Measurements from ENCODE around the gene OR51V1. TPM values are rescaled to one million over a fixed set of nuclear protein-coding genes. Genes with fewer than 3 reads are reported as not detected.
"Not testable (repeated sequence)": the region's sequence is repeated elsewhere in the genome, so short reads cannot be mapped to it uniquely, and the experiment has no call there.

Gene OR51V1
- total RNA-seq, 1 experiment from 2014 or later: not detected

DNA sequence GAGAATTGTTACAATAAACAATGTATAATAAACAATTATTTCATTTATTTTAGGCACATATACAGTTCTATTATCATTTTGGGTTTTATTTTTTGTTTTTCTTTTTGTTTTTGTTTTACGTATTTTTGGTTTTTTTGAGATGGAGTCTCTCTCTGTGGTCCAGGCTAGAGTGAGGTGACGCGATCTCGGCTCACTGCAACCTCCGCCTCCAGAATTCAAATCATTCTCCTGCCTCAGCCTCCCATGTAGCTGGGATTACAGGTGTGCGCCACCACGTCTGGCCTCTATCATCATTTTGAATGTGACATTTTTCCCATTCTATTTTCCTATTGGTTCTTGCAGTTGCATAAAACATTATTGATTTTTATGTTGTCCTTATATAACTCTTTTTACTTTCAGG is 25.5 kb downstream of the OR51V1 start:
- no peak for DNase-seq (ENCODE audit: extremely low read depth, low read depth)

DNA sequence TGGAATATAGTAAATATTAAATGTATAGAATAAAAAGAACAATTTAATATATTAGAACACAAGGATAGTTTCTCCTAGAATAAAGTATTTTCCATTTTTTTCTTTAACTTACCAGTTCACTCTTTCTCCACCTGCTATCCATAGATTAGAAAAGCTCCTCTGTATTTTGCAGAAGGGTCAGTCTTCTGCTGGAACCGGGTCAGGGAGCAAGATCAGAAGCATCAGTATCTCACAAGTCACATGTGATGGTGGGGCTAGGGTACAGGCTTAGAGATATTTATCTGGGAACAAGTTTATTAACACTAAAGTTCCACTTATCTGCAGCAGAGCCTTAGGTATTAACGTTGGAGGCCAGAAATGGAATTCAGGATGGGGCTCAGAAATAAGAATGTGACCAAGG is 28.6 kb downstream of the OR51V1 start:
- no peak for DNase-seq (ENCODE audit: extremely low read depth, low read depth)

DNA sequence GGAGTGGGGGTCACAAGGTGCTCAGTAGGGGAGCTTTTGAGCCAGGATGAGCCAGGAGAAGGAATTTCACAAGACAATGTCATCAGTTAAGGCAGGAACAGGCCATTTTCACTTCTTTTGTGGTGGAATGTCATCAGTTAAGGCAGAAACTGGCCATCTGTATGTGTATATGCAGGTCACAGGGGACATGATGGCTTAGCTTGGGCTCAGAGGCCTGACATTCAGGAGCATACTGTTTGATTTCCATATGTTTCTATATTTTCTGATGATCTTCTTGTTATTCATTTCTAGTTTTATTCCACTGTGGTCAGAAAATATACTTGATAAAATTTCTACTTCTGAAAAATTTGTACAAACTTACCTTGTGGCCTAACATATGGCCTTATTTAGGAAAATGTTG is 34.6 kb downstream of the OR51V1 start:
- DNase-seq (ENCODE audit: extremely low read depth, low read depth): not testable (repeated sequence)

- not testable (repeated sequence) for DNase-seq (ENCODE audit: extremely low read depth, low read depth)
Observed at GRCh38 chr11:5164807-5165206, 35.7 kb downstream of the OR51V1 start.

DNA sequence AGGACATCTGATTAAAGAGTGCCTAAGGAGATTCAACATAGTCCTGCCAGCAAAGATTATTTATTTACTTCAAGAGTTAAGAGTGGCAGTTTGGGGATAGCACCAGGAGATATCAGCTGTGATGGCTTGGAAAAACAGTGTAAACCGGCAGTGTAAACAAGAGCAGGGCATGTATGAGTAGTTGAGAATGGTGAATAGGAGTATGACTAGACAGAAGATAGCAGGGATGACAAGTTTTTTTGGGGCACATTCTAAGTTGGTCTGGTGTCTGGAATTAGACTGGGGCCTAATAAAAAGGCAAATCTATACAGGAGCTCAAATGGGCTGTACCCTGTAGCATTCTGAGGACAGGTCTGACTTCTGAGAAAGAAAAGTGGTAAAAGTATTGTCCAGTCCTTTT is 39.4 kb downstream of the OR51V1 start:
- DNase-seq (ENCODE audit: extremely low read depth, low read depth): not testable (repeated sequence)

DNA sequence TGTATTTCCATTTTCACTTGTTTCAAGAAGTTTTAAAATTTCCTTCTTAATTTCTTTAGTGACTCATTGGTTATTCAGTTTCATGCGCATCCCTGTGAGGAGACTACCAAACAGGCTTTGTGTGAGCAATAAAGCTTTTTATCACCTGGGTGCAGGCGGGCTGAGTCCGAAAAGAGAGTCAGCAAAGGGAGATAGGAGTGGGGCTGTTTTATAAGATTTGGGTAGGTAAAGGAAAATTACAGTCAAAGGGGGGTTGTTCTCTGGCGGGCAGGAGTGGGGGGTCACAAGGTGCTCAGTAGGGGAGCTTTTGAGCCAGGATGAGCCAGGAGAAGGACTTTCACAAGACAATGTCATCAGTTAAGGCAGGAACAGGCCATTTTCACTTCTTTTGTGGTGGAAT is 40.3 kb downstream of the OR51V1 start:
- not testable (repeated sequence) for DNase-seq (ENCODE audit: extremely low read depth, low read depth)

GRCh38 chr11:5159806-5160205 is 40.7 kb downstream of the OR51V1 start:
- no peak for DNase-seq (ENCODE audit: extremely low read depth, low read depth)

DNA sequence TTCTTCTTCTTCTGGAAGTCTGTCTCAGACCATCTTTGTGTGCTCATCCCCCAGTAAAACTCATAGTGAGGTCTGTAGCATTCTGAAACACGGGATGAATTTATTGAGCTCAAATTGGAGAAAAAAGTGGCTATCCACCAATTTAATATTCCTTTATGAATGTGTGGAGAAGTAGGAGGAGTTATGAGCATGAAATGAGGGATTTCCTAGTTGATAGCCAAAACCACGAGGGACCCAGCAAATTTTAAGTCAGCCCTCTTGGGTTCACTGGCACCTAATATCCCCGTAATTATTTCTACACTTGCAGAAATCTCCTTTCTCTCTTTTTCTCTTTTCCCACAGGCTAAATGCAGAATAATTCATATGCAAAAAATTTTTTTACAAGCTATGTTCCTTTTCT is 45.8 kb downstream of the OR51V1 start, which contains the start of gene OR52A1:
Gene OR52A1 (minus strand): TSS at position 101 of the 400 bp plus-strand sequence. CDS start 2,388 bp downstream, outside the sequence.
- no peak for DNase-seq (ENCODE audit: extremely low read depth, low read depth)

GRCh38 chr11:5153574-5154431 is 46.7 kb downstream of the OR51V1 start:
- DNase-seq (ENCODE audit: extremely low read depth, low read depth): no peak

- no peak for DNase-seq (ENCODE audit: extremely low read depth, low read depth)
Observed at GRCh38 chr11:5151713-5152153, 48.7 kb downstream of the OR51V1 start.

Other genes starting within 250 kb of the OR51V1 start
- gene OR51A2, start 245.0 kb downstream of the OR51V1 start, total RNA-seq (2014; rRNA removed; shearing (Covaris generic)): not detected in 2 replicates
- gene OR51L1, start 205.8 kb downstream of the OR51V1 start, total RNA-seq (2014; rRNA removed; shearing (Covaris generic)): not detected in 2 replicates
- gene OR52J3, start 154.2 kb downstream of the OR51V1 start, total RNA-seq (2014; rRNA removed; shearing (Covaris generic)): not detected in 2 replicates
- gene OR52E2, start 141.1 kb downstream of the OR51V1 start, total RNA-seq (2014; rRNA removed; shearing (Covaris generic)): not detected in 2 replicates
- not detected in 2 replicates for gene OR52E1, start 131.1 kb downstream of the OR51V1 start, total RNA-seq (2014; rRNA removed; shearing (Covaris generic))
- not detected in 2 replicates for gene OR52A5, start 62.3 kb downstream of the OR51V1 start, total RNA-seq (2014; rRNA removed; shearing (Covaris generic))
- not detected in 2 replicates for gene OR52A1, start 45.9 kb downstream of the OR51V1 start, total RNA-seq (2014; rRNA removed; shearing (Covaris generic))
- gene HBB, start 26.4 kb upstream of the OR51V1 start, total RNA-seq (2014; rRNA removed; shearing (Covaris generic)): not detected in 2 replicates
- not detected in 2 replicates for gene HBD, start 33.8 kb upstream of the OR51V1 start, total RNA-seq (2014; rRNA removed; shearing (Covaris generic))
- gene HBG1, start 49.2 kb upstream of the OR51V1 start, total RNA-seq (2014; rRNA removed; shearing (Covaris generic)): not detected in 2 replicates
- not detected in 2 replicates for gene HBG2, start 54.1 kb upstream of the OR51V1 start, total RNA-seq (2014; rRNA removed; shearing (Covaris generic))
- gene HBE1, start 69.3 kb upstream of the OR51V1 start, total RNA-seq (2014; rRNA removed; shearing (Covaris generic)): 0.29 and 1.2 TPM in 2 replicates
- gene OR51B4, start 101.3 kb upstream of the OR51V1 start, total RNA-seq (2014; rRNA removed; shearing (Covaris generic)): not detected in 2 replicates
- not detected in 2 replicates for gene OR51B2, start 123.6 kb upstream of the OR51V1 start, total RNA-seq (2014; rRNA removed; shearing (Covaris generic))
- 0.35 TPM in 1 of 2 replicates, not detected in the other for gene OR51B5, start 142.8 kb upstream of the OR51V1 start, total RNA-seq (2014; rRNA removed; shearing (Covaris generic))
- not detected in 2 replicates for gene OR51B6, start 150.8 kb upstream of the OR51V1 start, total RNA-seq (2014; rRNA removed; shearing (Covaris generic))
- not detected in 2 replicates for gene OR51M1, start 183.1 kb upstream of the OR51V1 start, total RNA-seq (2014; rRNA removed; shearing (Covaris generic))
- gene OR51Q1, start 221.4 kb upstream of the OR51V1 start, total RNA-seq (2014; rRNA removed; shearing (Covaris generic)): not detected in 2 replicates
- gene OR51I1, start 240.8 kb upstream of the OR51V1 start, total RNA-seq (2014; rRNA removed; shearing (Covaris generic)): not detected in 2 replicates
- not detected in 2 replicates for gene OR51I2, start 248.6 kb upstream of the OR51V1 start, total RNA-seq (2014; rRNA removed; shearing (Covaris generic))

Data from NCI-H460 (cell line).